Mesendoderm (in vitro differentiated cells): ENCODE results near the gene MAP3K10.

ENCODE experiments used
- DNase-seq: peaks from one replicate; pipeline ENCODE4 v3.0.0; 2013
- H2AK5ac ChIP-seq: 2 replicates; pipeline ENCODE4 v1.6.1; 2013; ENCODE audit warnings: low read length, inconsistent platforms
- H2BK120ac ChIP-seq: 2 replicates; pipeline ENCODE4 v1.6.1; 2013; ENCODE audit warnings: low read depth, mild to moderate bottlenecking, low read length, moderate library complexity, mixed read lengths
- H2BK15ac ChIP-seq: replicated peaks from 2 replicates; pipeline ENCODE4 v1.6.1; 2013; ENCODE audit warnings: low read depth, mild to moderate bottlenecking, moderate library complexity
- H2BK5ac ChIP-seq: 2 replicates; pipeline ENCODE4 v1.6.1; 2013; ENCODE audit warnings: low read length, inconsistent platforms
- H3K18ac ChIP-seq: 2 replicates; pipeline ENCODE4 v1.6.1; 2013; ENCODE audit warnings: mild to moderate bottlenecking, low read length, mixed read lengths
- H3K23ac ChIP-seq: one replicate; pipeline ENCODE4 v1.6.1; 2013; ENCODE audit warnings: low read length
- H3K27ac ChIP-seq: 2 replicates; pipeline ENCODE4 v1.5.1; 2013; ENCODE audit warnings: low read depth, mild to moderate bottlenecking, inconsistent platforms, low read length, moderate library complexity
- H3K27me3 ChIP-seq: 2 replicates; pipeline ENCODE4 v1.6.1; 2013; ENCODE audit warnings: low read length, control low read depth, mild to moderate bottlenecking, inconsistent platforms; ENCODE audit not compliant: insufficient read depth, poor library complexity
- H3K36me3 ChIP-seq: 2 replicates; pipeline ENCODE4 v1.6.1; 2013; ENCODE audit warnings: low read length, inconsistent platforms; ENCODE audit not compliant: control insufficient read depth, insufficient read depth
- H3K4ac ChIP-seq: one replicate; pipeline ENCODE4 v1.6.1; 2013; ENCODE audit warnings: low read depth, mild to moderate bottlenecking, low read length, moderate library complexity
- H3K4me1 ChIP-seq: 2 replicates; pipeline ENCODE4 v1.6.1; 2013; ENCODE audit warnings: low read depth, low read length, inconsistent platforms; ENCODE audit not compliant: control insufficient read depth
- H3K4me2 ChIP-seq: 2 replicates; pipeline ENCODE4 v1.6.1; 2013; ENCODE audit warnings: low read length
- H3K4me3 ChIP-seq: 2 replicates; pipeline ENCODE4 v1.5.1; 2013; ENCODE audit warnings: mild to moderate bottlenecking, low read length
- H3K56ac ChIP-seq: one replicate; pipeline ENCODE4 v1.6.1; 2013; ENCODE audit warnings: low read length
- H3K79me1 ChIP-seq: 2 replicates; pipeline ENCODE4 v1.6.1; 2013; ENCODE audit warnings: low read length, inconsistent platforms
- H3K79me2 ChIP-seq: 2 replicates; pipeline ENCODE4 v1.6.1; 2013; ENCODE audit warnings: mild to moderate bottlenecking, low read length; ENCODE audit not compliant: control insufficient read depth, insufficient read depth
- H3K9ac ChIP-seq: 2 replicates; pipeline ENCODE4 v1.6.1; 2013; ENCODE audit warnings: low read length, inconsistent platforms
- H4K5ac ChIP-seq: one replicate; pipeline ENCODE4 v1.6.1; 2013; ENCODE audit warnings: low read length
- H4K8ac ChIP-seq: one replicate; pipeline ENCODE4 v1.6.1; 2013; ENCODE audit warnings: low read depth, mild to moderate bottlenecking, control low read depth, low read length, moderate library complexity
- WGBS: extraction: QIAGEN DNeasy Blood & Tissue Kit; methylation state at CpG from one replicate; pipeline ENCODE4 v1.1.7; 2013; ENCODE audit warnings: low lambda C conversion rate, missing lambda C conversion rate; ENCODE audit not compliant: insufficient coverage; ENCODE audit errors: extremely low coverage; 5-methylcytosine and 5-hydroxymethylcytosine counted together

The MAP3K10 gene

GRCh38 chr19:40210889-40211288 is 19.7 kb downstream of the MAP3K10 start:
- H3K27ac ChIP-seq = no peak overlapping the region
- H3K4ac ChIP-seq = no peak overlapping the region
- H3K4me1 ChIP-seq = no peaks in the 10 kb centered on the region
- no peak overlapping the region for H3K9ac ChIP-seq
- no peaks in the 10 kb centered on the region for H3K79me2 ChIP-seq
- H4K8ac ChIP-seq = no peak overlapping the region
- H3K18ac ChIP-seq = no peak overlapping the region
- no peak overlapping the region for H2BK15ac ChIP-seq
- no peaks in the 10 kb centered on the region for H3K36me3 ChIP-seq
- no peak overlapping the region for H3K4me2 ChIP-seq
- DNase-seq = peak; percentile 41
- no CpG with 5 or more reads among the region's 5 CpGs for WGBS
- no peak overlapping the region for H4K5ac ChIP-seq
- H2BK120ac ChIP-seq = no peak overlapping the region
- no peaks in the 10 kb centered on the region for H3K27me3 ChIP-seq
- no peak overlapping the region for H3K56ac ChIP-seq
- no peak overlapping the region for H2AK5ac ChIP-seq
- H3K79me1 ChIP-seq = no peaks in the 10 kb centered on the region
- H3K23ac ChIP-seq = no peak overlapping the region
- no peak overlapping the region for H2BK5ac ChIP-seq
- no peak overlapping the region for H3K4me3 ChIP-seq

GRCh38 chr19:40213251-40213829 is 22.1 kb downstream of the MAP3K10 start:
- H3K4me1 ChIP-seq = no peaks in the 10 kb centered on the region
- H3K56ac ChIP-seq = no peak overlapping the region
- H3K23ac ChIP-seq = no peak overlapping the region
- no peaks in the 10 kb centered on the region for H3K27me3 ChIP-seq
- no peak overlapping the region for H3K4me3 ChIP-seq
- H2BK15ac ChIP-seq = no peak overlapping the region
- DNase-seq = no peak
- H3K4me2 ChIP-seq = no peak overlapping the region
- no peaks in the 10 kb centered on the region for H3K36me3 ChIP-seq
- no peak overlapping the region for H2AK5ac ChIP-seq
- H4K5ac ChIP-seq = no peak overlapping the region
- no peak overlapping the region for H3K9ac ChIP-seq
- H3K4ac ChIP-seq = no peak overlapping the region
- H2BK120ac ChIP-seq = no peak overlapping the region
- no peaks in the 10 kb centered on the region for H3K79me1 ChIP-seq
- no peak overlapping the region for H2BK5ac ChIP-seq
- no peaks in the 10 kb centered on the region for H3K79me2 ChIP-seq
- no peak overlapping the region for H3K18ac ChIP-seq
- no CpG with 5 or more reads among the region's 53 CpGs for WGBS
- no peak overlapping the region for H3K27ac ChIP-seq
- H4K8ac ChIP-seq = no peak overlapping the region

GRCh38 chr19:40213882-40214570 is 22.8 kb downstream of the MAP3K10 start:
- H3K4me3 ChIP-seq = no peak overlapping the region

GRCh38 chr19:40214936-40215335 is 23.7 kb downstream of the MAP3K10 start:
- H3K36me3 ChIP-seq = no peaks in the 10 kb centered on the region
- H3K56ac ChIP-seq = no peak overlapping the region
- no peak overlapping the region for H3K4ac ChIP-seq
- H3K4me3 ChIP-seq = no peak overlapping the region
- H2AK5ac ChIP-seq = no peak overlapping the region
- H3K23ac ChIP-seq = no peak overlapping the region
- no peak overlapping the region for H3K4me2 ChIP-seq
- H2BK120ac ChIP-seq = no peak overlapping the region
- no peak overlapping the region for H2BK15ac ChIP-seq
- H3K79me2 ChIP-seq = no peaks in the 10 kb centered on the region
- H2BK5ac ChIP-seq = no peak overlapping the region
- H4K5ac ChIP-seq = no peak overlapping the region
- H3K79me1 ChIP-seq = no peaks in the 10 kb centered on the region
- no peak overlapping the region for H3K27ac ChIP-seq
- H3K27me3 ChIP-seq = no peaks in the 10 kb centered on the region
- H4K8ac ChIP-seq = no peak overlapping the region
- WGBS = no CpG with 5 or more reads among the region's 22 CpGs
- no peak overlapping the region for H3K9ac ChIP-seq
- no peak for DNase-seq
- no peaks in the 10 kb centered on the region for H3K4me1 ChIP-seq
- H3K18ac ChIP-seq = no peak overlapping the region

More at GRCh38 chr19:40213882-40214570, 22.8 kb downstream of the MAP3K10 start:
- no peaks in the 10 kb centered on the region for H3K79me1 ChIP-seq
- no peak overlapping the region for H3K18ac ChIP-seq
- no peak overlapping the region for H4K8ac ChIP-seq
- H3K27me3 ChIP-seq = no peaks in the 10 kb centered on the region
- no peak overlapping the region for H2BK15ac ChIP-seq
- no peak overlapping the region for H3K4me2 ChIP-seq
- no CpG with 5 or more reads among the region's 50 CpGs for WGBS
- no peak overlapping the region for H2BK120ac ChIP-seq
- H2AK5ac ChIP-seq = no peak overlapping the region
- H3K79me2 ChIP-seq = no peaks in the 10 kb centered on the region
- no peaks in the 10 kb centered on the region for H3K4me1 ChIP-seq
- H3K56ac ChIP-seq = no peak overlapping the region
- H3K36me3 ChIP-seq = no peaks in the 10 kb centered on the region
- H3K23ac ChIP-seq = no peak overlapping the region
- no peak overlapping the region for H3K4ac ChIP-seq
- no peak overlapping the region for H3K27ac ChIP-seq
- H4K5ac ChIP-seq = no peak overlapping the region
- H3K9ac ChIP-seq = no peak overlapping the region
- no peak for DNase-seq
- no peak overlapping the region for H2BK5ac ChIP-seq

GRCh38 chr19:40216013-40216776 is 25.0 kb downstream of the MAP3K10 start:
- H4K5ac ChIP-seq = no peak overlapping the region
- H3K27ac ChIP-seq = no peak overlapping the region
- no CpG with 5 or more reads among the region's 23 CpGs for WGBS

More at GRCh38 chr19:40216013-40216776, 25.0 kb downstream of the MAP3K10 start:
- Histone ChIP-seq H3K56ac (no peak overlapping the region), H3K79me1 (no peaks in the 10 kb centered on the region), H2BK5ac (no peak overlapping the region), H3K18ac (no peak overlapping the region), H3K4me2 (no peak overlapping the region), H2AK5ac (no peak overlapping the region), H3K9ac (no peak overlapping the region), H3K4me1 (no peaks in the 10 kb centered on the region), H3K23ac (no peak overlapping the region), H4K8ac (no peak overlapping the region), H3K27me3 (no peaks in the 10 kb centered on the region), H3K36me3 (no peaks in the 10 kb centered on the region), H3K4me3 (no peak overlapping the region), H2BK15ac (no peak overlapping the region), H3K79me2 (no peaks in the 10 kb centered on the region), H2BK120ac (no peak overlapping the region), H3K4ac (no peak overlapping the region)
- no peak for DNase-seq
